SKM-1 (cell line): ENCODE data around the gene VCPKMT.

Experiments
- DNase-seq: peaks from one replicate; lab custom pipeline; 2025; ENCODE audit not compliant: unreplicated experiment; lab: John Stamatoyannopoulos, UW

The VCPKMT gene

DNA sequence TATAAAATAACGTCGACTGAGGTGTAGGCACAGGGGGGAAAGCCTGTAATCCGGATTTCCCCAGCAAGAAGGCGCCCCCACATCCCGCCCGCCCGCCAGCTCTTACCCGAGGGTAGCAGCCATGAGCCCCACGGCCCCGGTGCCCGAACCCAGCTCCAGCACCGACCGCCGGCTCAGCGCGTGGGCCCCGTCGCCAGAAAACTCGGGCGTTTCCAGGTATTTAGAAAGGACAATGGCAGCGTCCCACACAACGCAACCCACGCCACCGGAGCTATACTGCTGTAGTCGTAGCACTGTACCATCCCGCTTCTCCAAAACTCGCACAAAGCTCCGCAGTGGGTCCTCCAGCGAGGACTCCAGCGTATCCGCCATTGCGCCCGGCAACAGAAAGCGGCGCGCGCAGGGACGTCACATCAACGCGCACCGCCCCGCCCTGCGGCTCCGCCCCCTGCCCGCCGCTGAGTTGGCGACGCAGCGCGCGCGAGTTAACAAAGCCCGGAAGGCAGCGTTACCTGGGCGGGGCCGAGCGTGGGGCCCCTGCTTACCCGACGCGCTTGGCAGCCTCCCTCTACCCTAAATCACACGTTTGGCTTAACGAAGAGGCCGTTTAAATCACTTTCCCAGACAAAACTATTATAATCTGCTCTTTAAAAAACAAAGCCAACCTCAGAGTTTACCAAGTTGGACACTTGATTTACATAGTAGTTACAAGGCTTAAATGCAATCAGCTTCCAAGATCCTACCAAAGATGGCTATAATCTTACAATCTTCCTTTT lies at the start of gene VCPKMT:
VCPKMT (minus strand) TSS at position 392 of the 776 bp plus-strand sequence; CDS start at position 372, 20 bp downstream.
- peak; percentile 29 for DNase-seq

DNA sequence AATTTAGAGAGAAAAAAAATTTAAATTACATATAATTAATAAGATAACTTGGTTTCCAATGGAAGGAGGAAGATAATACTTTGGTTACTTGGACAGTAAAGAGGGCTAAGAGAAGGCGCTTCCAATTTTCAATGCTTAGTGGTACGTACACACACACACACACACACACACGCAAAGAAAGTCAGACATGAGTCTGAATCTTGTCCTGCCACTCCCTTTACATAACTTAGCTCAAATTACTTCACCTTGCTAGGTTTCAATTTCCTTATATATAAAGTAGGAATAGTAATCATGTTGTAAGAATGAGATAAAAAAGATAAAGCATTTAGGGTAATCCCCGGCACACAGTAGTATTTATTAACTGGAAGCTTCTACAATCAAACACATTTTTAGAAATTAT lies 39.7 kb upstream of the VCPKMT start:
- DNase-seq = no peak

DNA sequence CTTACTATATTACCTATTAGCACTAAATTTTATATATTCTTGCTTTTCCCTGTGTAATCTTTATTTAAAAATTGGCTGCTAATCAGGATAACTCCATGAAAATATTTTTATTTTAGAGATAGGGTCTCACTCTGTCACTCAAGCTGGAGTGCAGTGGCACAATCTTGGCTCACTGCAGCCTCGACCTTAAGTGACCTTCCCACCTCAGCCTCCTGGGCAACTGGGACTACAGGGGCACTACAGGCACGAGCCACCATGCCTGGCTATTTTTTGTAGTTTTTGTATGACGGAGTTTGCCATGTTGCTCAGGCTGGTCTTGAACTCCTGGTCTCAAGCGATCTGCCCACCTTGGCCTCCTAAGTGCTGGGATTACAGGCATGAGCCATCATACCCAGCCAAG lies 32.4 kb upstream of the VCPKMT start:
- DNase-seq = no peak

DNA sequence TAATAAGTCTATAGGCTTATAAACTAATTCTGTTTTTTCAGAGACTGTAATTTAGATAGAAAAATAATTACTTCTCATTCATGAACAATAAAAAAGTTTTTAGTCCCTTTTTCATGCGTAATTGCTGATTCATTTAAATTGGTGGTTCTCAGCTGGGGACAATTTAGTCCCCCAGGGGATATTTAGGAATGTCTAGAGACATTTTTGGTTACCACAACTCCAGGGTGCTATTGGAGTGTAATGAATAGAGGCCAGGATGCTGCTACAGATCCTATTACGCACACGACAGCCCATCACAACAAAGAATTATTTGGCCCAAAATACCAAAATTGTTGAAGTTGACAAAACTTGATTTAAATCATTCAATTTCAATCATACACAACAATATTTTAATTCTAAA lies 22.8 kb upstream of the VCPKMT start:
- no peak for DNase-seq

DNA sequence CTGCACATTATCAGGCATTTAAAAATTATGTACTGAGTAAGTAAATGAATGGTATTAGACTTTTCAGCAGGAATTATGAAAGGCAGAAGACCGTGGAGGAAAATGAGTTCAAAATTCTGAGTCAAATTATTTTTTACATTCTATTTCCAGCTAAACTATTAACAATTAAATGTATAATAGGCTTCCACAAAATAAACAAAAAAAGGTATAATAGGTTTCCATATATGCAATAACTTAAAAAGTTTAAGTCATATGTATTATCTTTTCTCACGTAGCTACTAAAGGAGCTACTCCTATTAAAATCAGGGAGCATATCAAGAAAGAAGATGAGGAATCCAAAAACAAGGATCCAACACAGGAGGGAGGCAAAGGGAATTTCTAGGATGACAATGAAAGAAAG lies 11.4 kb upstream of the VCPKMT start:
- no peak for DNase-seq

DNA sequence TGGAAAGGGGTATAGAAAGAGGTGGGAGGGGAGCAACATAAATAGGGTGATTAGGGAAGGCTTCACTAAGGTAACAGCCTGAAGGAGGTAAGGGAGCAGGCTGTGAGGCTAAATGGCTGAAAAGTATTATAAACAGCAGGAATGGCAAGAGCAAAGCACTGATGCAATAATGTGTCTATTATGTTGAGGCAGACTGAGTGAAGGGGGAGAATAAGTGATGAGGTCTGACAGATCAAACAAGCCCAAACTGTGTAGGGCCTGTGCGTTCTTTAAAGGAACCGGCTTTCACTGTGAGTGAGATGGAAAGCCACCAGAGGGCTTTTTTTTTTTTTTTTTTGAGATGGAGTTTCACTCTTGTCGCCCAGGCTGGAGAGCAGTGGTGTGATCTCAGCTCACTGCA lies 6.7 kb upstream of the VCPKMT start:
- DNase-seq = no peak

DNA sequence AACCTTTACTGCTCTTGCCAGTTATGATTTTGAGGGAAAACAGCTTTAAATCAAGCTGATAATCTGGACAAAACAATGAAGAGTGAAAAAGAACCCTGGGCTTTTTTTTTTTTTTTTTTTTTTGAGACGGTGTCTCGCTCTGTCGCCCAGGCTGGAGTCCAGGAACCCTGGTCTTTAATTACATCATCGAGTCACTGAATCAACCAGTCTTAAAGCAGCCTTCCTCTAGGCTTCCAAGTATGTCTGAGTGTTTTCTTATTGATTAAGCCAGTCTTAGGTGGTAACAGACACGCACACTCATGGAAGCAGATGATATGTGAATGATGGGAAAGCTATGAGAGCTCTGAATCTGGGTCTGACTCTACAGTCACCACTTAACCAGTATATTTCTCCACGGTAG lies 5.9 kb upstream of the VCPKMT start:
- no peak for DNase-seq

DNA sequence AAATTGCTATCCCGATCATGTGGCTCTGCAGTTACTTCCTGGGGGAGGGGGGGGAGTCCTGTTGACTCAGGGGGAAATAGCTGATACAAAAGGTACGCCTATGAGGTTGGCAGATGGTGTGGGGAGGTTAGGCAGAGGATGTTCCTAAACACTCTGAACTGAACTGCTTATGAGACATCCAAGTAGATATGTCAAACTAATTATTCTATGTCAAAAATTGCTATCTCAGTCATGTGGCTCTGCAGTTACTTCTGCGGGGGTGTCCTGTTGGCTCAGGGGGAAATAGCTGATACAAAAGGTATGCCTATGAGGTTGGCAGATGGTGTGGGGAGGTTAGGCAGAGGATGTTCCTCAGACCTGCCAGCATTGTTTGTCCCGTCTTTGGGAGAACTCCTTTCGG lies 5.1 kb upstream of the VCPKMT start:
- no peak for DNase-seq

DNA sequence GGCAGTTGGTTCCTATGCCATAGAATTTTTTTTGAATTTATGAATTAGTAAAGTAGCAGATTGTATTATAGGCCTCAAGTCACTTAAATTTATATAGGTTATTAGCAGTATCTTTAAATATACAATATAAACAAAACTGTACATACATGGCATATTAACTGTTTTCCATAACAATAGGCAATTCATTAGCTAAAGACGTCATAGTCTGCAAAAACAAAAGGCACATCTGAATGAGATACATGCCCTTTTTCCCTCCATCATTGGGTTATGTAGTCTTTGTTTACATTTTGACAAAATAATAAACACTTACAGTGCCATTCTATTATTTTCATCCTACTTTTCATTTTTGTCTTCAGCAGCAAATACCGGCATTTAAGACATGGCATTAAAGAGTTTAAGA lies 1.1 kb upstream of the VCPKMT start:
- no peak for DNase-seq

DNA sequence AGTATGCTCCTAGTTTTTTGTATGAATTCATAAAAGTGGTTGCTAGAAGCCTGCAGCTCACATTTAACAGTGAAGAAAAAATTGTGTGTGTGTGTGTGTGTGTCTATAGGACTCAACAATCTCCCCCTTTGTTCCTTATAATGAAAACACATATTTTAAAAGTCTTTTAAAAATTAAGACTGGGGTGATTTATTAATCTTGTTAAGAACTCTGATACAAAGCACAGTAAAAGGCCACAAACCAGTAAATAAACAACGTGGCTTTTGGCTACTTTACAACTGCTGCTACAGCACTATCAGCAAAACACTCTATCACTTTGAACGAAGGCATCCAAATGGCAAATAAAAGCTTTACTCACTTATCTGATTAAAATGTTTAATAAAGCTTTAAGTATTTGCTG lies 594 bp upstream of the VCPKMT start:
- no peak for DNase-seq

DNA sequence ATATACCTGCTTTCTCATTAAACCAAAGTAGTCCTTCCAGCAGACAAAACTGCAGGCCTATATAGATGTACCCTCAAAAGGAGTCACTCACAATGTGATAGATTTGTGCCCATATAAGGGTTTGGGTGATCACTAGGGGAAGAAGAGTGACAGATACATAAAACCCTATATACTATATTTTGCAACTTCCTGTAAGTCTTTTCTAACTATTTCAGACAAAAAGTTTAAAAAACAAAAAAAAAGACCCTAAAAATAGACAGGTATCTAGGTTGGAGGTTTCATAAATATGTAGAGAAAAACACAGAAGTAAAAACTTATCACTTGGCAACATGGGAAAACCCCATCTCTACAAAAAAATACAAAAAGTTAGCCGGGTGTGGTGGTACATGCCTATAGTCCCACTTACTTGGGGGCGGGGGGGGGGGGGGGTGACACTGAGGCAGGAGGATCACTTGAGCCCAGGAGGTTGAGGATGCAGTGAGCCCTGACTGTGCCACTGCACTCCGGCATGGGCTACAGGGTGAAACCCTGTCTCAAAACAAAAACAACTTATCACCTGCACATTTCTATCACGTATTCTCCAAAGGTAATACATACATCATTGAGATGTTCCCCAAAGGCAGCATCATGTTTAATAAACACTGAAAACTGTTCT lies 2.9 kb downstream of the VCPKMT start:
- DNase-seq = no peak

DNA sequence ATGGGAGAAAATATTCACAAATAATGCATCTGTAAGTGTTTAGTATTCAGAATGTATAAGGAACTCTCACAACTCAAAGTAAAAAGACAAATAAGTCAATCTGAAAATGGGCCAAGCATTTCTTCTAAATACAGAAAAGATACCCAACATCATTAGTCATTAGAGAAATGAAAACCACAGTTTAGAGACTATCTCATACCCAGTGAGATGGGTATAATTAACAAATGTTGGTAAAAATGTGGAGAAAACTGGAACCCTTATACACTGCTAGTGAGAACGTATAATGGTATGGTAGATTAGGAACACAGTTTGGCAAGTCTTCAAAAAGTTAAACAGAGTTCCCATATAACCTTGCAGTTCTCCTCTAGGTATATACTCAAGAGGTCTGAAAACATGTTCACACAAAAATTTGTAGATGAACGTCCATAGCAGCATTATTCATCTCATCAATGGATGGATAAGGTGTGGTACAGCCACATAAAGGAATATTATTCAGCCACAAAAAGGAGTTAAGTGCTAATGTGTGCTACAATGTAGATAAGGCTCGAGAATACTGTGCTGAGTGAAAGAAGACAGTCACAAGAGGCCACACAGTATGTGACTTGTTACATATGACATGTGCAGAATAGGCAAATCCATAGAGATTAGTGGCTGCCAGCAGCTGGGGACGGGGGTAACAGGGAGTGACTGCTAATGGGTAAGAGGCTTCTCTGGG lies 5.9 kb downstream of the VCPKMT start:
- DNase-seq = no peak

DNA sequence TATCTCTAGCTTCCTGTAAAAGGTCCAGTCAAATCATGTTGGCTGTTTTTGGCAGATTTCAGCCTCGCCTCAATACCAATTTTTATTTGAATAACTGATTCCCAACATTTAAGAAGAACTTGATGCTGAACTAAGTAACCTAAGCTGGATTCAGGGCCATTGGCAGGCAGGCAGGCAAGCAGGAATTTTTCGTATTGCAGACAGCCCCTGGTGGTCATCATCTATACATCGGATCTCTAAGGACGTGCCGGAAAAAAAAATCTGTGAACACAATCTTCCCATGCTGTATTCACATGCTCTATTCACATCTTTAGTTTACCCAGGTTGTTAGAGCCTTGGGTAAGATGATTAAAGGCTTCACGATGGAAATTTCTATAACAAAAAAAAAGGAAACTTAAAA lies 7.0 kb downstream of the VCPKMT start:
- no peak for DNase-seq

DNA sequence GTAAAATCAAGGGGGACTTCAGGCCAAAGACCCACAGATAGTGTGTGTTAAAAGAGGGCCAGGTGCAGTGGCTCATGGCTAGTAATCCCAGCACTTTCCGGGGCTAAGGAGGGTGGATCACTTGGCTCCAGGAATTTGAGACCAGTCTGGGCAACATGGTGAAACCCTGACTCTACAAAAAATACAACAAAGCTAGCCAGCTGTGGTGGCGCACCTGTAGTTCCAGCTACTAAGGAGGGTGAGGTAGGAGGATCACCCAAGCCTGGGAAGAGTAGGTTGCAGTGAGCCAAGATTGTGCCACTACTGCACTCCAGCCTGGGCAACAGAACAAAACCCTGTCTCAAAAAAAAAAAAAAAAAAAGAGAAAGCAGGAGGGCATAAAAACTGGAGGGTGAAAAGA lies 8.5 kb downstream of the VCPKMT start:
- DNase-seq = no peak

DNA sequence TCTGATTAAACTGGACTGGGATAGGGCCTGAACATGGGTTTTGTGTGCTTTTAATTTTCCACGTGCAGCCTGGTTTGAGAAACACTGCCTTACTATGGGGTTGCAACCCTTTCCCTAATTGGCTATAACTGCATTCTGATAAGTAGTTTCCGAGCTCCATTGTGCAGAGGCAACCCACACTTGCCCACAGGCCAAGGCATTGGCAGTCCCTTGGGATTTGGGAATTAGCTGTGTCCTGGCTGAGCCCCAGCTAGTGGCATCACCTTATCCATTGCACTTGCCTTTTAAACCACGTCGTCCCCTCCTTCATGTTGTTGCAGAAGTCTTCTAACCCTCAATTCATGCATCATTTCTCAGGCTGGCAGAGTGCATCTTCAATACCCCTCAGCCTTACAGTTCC lies 10.2 kb downstream of the VCPKMT start:
- DNase-seq = no peak

DNA sequence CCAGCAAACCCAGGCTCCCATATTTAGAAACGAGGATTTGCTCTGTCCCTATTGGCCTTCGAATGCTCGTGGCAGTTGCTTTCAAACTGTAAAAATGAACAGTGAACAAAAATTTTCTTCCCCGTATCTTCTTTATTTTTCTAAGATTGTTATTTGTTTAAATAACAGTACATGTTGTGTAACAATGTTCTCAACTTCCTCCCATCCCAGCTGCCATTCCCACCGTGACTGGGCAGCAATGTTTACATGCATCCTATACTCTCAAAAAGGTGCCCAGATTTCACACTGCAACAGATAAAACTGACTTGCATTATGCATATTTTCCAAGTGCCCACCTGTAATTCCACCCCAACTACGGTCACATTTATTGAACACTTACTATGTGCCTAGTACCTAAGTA lies 12.8 kb downstream of the VCPKMT start:
- no peak for DNase-seq

DNA sequence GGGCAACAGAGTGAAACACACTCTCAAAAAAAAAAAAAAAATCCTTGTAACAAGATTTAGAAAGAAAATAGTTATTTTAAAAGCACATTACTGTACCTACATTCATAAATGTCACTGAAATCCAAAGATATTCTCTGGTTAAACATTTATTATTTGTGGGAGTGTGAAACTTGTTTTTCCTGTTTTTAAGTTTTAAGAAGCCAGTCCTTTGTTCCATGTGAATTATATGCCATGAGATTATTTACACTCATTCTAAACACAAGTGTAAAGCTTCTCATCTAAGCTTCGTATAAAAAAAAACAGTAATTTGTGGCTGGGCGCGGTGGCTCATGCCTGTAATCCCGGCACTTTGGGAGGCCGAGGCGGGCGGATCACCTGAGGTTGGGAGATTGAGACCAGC lies 15.0 kb downstream of the VCPKMT start:
- no peak for DNase-seq

DNA sequence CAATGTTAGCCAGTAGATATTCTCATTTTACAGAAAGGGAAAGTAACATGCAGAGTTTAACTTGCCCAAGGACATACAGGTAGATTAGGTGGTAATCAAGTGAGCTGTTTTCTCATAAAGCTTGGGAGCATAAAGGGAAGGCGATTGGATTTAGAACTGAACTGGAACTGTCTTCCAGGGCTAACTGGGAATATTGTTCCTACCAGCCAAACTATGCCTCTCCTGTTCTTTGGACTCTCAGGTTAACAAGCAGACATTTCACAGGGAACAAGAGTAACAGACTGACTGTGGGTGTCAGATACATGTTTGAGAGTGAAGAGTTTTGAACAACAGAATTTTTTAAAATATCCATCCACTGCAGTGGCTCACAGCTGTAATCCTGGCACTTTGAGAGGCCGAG lies 15.6 kb downstream of the VCPKMT start:
- no peak for DNase-seq

DNA sequence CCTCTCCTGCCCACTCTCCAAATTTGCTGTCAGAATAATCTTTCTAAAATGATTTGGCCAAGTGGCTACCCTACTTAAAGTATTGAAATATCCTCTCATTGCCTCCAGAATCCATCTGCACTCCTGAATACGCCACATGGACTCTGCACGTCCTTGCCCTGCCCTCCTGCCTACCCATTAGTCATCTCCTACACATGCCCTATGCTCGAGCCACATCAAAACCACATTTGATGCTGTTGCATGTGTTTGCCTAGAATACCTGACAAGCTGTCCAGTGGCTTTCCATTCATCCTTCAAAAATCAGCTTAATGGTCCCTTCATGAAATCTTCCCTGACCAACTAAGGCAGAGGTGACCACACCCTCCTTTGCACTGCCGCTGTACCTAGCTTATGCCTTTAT lies 17.0 kb downstream of the VCPKMT start:
- no peak for DNase-seq

DNA sequence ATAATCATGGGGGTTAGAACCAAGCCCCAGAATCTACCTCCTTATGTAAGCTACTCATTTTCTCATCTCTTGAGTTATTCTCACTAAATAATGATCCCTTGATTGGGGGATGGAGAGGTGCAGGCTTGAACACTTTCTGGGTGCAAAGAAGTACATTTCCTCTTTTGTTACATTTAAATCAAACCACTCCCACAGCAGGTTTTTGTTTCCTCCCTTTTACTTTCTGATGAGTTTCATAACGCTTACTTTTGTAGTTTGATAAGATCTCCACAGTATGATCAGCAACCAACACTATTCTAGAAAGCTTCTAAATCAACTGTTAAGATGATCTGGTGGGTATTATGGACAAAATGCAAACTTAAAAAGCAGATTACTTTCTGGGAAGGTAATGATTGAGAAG lies 20.5 kb downstream of the VCPKMT start:
- no peak for DNase-seq

DNA sequence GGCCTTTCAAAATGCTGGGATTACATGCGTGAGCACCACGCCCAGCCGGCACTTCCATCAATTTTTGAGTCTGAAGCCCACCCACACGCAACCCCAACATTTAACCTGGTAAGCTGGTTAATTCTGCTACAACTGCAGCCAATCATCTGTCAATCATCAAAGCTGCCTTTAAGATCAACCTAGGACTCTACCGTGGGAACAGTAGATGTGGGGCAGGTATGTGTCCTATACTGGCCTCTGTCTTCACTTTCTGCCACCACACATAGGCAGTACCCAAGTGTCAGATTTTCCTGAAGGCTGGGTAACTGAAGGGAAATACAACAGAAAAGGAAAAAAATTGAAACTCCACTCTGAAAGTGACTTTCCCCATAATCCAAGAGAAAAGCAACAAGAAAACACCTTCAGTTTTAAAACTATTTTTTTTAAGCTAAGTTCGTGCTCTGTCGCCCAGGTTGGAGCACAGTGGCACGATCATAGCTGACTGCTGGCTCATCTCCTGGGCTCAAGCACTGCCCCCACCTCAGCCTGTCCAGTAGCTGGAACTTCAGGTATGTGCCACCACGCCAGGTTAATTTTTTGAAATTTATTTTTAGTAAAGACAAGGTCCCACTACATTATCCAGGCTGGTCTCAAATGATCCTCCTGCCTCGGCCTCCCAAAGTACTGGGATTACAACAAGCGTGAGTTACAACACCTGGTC lies 22.2 kb downstream of the VCPKMT start:
- DNase-seq = no peak

DNA sequence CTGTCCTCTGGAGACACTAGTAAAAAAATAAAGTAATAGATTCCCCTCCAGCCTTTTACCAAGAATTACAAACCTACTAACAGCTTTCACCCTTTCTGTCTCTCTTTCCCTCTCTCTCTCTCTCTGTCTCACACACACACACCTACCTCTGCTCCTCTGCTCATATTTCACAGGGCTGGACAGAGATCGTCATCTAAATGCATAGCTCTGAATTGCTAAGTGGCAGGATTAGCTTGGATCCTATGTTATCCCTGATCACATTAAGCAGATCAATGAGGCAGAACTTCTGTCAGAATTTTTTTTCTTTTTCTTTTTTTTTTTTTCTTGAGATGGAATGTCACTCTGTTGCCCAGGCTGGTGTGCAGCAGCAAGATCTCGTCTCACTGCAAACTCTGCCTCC lies 22.9 kb downstream of the VCPKMT start:
- no peak for DNase-seq
